ENCODE results near the gene OR5K3.

GRCh38 chr3:98376631-98377030, 13.8 kb upstream of the OR5K3 start:
- TF ChIP-seq, protein P1, sequence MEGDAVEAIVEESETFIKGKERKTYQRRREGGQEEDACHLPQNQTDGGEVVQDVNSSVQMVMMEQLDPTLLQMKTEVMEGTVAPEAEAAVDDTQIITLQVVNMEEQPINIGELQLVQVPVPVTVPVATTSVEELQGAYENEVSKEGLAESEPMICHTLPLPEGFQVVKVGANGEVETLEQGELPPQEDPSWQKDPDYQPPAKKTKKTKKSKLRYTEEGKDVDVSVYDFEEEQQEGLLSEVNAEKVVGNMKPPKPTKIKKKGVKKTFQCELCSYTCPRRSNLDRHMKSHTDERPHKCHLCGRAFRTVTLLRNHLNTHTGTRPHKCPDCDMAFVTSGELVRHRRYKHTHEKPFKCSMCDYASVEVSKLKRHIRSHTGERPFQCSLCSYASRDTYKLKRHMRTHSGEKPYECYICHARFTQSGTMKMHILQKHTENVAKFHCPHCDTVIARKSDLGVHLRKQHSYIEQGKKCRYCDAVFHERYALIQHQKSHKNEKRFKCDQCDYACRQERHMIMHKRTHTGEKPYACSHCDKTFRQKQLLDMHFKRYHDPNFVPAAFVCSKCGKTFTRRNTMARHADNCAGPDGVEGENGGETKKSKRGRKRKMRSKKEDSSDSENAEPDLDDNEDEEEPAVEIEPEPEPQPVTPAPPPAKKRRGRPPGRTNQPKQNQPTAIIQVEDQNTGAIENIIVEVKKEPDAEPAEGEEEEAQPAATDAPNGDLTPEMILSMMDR (IDR thresholded peaks at IDR 0.05; ENCODE audit: insufficient read depth, low read length, poor library complexity, severe bottlenecking): no peak
- no peak for TF ChIP-seq EZH2phosphoT487 (conservative IDR thresholded peaks at IDR 0.05; ENCODE audit: low read length)

All from SU-DHL-6 (cell line).